Measurements from ENCODE around the gene CHRNB1.

Gene CHRNB1

DNA sequence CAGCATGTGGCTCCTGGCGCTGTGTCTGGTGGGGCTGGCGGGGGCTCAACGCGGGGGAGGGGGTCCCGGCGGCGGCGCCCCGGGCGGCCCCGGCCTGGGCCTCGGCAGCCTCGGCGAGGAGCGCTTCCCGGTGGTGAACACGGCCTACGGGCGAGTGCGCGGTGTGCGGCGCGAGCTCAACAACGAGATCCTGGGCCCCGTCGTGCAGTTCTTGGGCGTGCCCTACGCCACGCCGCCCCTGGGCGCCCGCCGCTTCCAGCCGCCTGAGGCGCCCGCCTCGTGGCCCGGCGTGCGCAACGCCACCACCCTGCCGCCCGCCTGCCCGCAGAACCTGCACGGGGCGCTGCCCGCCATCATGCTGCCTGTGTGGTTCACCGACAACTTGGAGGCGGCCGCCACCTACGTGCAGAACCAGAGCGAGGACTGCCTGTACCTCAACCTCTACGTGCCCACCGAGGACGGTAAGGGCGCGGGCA, 36.6 kb upstream of the CHRNB1 start:
- no peak for DNase-seq
- TF ChIP-seq POLR2A (IDR thresholded peaks at IDR 0.05; ENCODE audit: low read length): no peak
- no peak for TF ChIP-seq GATA1 (IDR thresholded peaks at IDR 0.05; ENCODE audit: low read depth, low read length)

DNA sequence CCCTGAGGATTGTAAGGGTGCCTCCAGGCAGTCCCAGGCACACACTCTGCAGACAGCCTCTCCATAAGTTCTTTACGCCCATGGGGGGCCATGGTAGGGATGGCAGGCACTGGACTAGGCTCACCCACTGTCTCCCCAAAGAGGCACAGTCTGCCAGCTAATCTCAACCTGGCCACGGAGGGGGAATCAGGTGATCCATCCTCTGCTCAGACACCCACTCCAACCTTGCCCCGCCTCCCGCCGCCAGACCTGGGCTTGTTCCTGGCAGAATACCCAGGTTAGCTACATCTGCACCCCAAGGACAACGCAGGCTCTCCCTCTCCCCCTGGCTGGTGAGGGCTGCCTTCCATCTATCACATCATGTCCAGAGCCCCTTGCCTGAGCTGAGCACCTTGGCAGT, 36.0 kb upstream of the CHRNB1 start:
- DNase-seq: no peak
- TF ChIP-seq GATA1 (IDR thresholded peaks at IDR 0.05; ENCODE audit: low read depth, low read length): no peak
- TF ChIP-seq POLR2A (IDR thresholded peaks at IDR 0.05; ENCODE audit: low read length): no peak

DNA sequence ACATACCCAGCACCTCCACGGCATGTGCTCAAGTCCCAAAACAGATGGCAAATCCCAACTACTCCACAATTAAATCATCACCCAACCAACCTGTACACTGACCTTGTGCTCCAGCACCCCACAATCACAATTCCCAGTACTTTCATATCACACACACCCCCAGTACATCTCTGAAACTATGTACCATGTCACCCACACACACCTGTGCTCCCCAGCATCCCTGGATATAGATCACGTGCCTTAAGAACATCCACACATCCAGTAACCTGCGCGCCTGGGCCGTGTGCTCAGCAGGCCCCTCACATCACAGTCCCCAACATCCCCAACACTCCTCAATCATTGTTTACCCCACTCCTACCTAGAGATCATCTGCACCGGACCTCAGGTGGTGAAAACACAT, 35.1 kb upstream of the CHRNB1 start:
- TF ChIP-seq GATA1 (IDR thresholded peaks at IDR 0.05; ENCODE audit: low read depth, low read length) (no peak), POLR2A (IDR thresholded peaks at IDR 0.05; ENCODE audit: low read length) (no peak)
- no peak for DNase-seq

DNA sequence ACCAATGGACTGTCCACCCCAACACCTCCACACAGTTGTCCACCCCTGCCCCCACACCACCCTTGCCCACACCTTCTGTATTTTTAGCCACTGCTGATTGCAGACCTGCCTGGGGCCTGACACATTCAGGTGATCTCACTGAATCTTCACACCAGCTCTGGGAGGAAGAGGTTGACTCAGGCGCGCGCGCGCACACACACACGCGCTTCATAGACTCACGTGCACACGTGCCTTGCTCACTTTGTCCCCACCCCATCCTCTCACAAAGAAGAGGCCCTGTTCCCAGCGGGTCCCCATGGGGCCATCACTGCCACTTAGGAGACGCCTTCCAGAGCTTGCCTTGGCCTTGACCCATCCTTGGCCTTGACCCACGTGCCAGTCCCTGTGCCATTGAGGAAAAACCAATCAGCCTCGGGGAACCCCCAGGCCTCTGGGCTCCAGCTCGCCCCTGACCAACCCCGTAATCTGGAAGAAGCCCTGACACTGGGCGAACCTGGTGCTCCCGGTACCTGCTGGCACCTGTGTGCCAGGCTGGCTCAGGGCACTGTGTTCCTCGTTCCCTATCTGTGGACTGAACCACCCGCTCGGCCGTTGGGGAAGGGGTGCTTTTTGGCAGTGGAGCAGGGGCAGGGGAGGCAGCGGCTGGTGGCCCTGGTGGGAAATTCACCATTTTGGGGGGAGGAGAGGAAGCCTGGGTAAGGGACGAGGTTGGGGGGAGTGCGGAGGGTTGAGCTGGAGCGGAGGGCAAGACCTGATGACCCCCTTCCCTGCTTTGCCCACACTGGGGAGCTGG, 34.0 kb upstream of the CHRNB1 start:
- DNase-seq: no peak
- no peak for TF ChIP-seq GATA1 (IDR thresholded peaks at IDR 0.05; ENCODE audit: low read depth, low read length)
- TF ChIP-seq POLR2A (IDR thresholded peaks at IDR 0.05; ENCODE audit: low read length): no peak

DNA sequence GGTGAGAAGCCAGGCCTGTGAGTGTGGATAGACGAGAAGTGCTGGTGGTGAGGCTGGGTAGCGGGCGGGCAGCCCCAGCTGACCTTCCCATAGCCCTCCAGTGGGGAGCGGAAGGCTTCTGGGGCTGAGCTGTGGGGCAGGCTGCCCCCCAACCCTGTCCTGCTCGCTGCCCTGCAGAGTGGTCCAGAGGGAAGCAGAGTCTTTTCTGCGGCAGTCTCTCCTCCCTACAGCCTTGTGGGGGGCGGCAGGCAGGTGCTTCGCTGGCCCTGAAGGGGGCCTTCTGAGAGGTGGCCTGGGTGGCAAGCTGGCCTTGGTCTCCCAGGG, 33.5 kb upstream of the CHRNB1 start:
- TF ChIP-seq POLR2A (IDR thresholded peaks at IDR 0.05; ENCODE audit: low read length) (no peak), GATA1 (IDR thresholded peaks at IDR 0.05; ENCODE audit: low read depth, low read length) (no peak)
- DNase-seq: no peak

DNA sequence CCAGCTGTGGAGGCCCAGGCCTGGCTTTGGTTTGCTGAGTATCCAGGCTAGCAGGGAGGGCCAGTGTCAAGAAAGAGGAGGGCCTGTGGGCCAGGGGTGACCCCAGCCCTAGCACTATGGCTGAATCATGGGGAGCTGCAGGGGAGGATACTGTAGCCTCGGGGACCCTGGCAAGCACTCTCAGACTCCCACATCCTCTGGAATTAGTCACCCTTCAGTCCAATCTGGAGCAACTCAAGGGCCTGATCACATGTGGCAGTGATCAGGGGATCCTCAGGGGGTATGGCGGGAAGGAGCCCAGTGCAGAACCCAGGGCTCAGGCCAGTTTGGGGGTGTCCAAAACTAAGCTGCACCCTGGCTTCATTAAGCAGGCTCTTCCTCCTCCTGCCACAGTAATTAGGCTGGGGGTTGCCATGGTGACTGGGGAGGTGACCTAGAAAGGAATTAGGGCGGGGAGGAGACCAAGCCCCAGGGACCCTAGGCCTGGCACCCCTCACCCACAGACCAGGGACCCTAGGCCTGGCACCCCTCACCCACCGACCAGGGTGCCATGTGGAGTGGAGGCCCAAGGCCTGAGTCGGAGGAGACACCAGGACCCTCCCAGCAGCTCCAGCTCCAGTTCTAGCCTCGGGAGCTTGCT, 31.4 kb upstream of the CHRNB1 start:
- DNase-seq: no peak
- TF ChIP-seq POLR2A (IDR thresholded peaks at IDR 0.05; ENCODE audit: low read length) (no peak), GATA1 (IDR thresholded peaks at IDR 0.05; ENCODE audit: low read depth, low read length) (no peak)

DNA sequence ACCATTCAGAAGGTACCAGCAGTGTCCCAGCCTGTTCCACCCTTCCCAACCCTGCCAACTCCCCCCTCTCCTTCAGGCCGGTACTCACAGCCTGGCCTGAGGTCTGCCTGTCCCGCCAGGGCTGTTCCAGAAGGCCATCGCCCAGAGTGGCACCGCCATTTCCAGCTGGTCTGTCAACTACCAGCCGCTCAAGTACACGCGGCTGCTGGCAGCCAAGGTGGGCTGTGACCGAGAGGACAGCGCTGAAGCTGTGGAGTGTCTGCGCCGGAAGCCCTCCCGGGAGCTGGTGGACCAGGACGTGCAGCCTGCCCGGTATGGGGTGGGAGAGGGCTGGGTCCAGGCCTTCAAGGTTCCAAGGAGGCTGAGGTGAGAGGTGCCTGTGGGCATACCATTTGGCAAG, 30.0 kb upstream of the CHRNB1 start:
- TF ChIP-seq POLR2A (IDR thresholded peaks at IDR 0.05; ENCODE audit: low read length): no peak
- no peak for DNase-seq

DNA sequence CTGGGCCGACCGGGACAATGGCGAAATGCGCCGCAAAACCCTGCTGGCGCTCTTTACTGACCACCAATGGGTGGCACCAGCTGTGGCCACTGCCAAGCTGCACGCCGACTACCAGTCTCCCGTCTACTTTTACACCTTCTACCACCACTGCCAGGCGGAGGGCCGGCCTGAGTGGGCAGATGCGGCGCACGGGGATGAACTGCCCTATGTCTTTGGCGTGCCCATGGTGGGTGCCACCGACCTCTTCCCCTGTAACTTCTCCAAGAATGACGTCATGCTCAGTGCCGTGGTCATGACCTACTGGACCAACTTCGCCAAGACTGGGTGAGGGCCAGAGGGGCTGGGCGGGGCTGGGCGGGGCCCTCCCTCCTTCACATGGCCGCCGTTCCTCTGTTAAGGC, 29.1 kb upstream of the CHRNB1 start:
- TF ChIP-seq POLR2A (IDR thresholded peaks at IDR 0.05; ENCODE audit: low read length) (no peak), GATA1 (IDR thresholded peaks at IDR 0.05; ENCODE audit: low read depth, low read length) (no peak)
- no peak for DNase-seq

DNA sequence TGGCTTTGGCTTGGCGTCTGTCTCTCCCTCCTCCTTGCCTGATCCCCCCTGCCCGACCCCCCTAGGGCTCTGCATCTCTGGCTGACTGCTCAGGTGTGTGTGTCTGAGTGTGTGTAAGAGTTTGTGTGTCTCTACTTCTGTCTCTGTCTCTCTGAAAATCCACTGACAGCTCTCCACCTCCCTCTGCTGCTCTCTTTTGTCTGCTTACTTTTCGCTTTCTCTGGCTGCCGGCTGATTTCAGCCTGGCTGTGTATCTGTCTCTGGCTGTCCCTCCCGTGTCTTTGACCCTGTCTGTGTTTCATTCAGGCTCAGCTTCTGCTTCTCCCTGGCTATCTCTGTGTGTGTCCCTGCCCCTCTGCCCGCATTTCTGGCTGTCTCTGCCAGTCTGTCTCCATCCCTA, 28.5 kb upstream of the CHRNB1 start:
- no peak for DNase-seq

DNA sequence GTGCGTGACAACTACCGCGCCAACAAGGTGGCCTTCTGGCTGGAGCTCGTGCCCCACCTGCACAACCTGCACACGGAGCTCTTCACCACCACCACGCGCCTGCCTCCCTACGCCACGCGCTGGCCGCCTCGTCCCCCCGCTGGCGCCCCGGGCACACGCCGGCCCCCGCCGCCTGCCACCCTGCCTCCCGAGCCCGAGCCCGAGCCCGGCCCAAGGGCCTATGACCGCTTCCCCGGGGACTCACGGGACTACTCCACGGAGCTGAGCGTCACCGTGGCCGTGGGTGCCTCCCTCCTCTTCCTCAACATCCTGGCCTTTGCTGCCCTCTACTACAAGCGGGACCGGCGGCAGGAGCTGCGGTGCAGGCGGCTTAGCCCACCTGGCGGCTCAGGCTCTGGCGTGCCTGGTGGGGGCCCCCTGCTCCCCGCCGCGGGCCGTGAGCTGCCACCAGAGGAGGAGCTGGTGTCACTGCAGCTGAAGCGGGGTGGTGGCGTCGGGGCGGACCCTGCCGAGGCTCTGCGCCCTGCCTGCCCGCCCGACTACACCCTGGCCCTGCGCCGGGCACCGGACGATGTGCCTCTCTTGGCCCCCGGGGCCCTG, 27.7 kb upstream of the CHRNB1 start:
- no peak for TF ChIP-seq POLR2A (IDR thresholded peaks at IDR 0.05; ENCODE audit: low read length)

More for the DNA sequence above, 28.5 kb upstream of the CHRNB1 start:
- TF ChIP-seq POLR2A (IDR thresholded peaks at IDR 0.05; ENCODE audit: low read length) (no peak), GATA1 (IDR thresholded peaks at IDR 0.05; ENCODE audit: low read depth, low read length) (no peak)

DNA sequence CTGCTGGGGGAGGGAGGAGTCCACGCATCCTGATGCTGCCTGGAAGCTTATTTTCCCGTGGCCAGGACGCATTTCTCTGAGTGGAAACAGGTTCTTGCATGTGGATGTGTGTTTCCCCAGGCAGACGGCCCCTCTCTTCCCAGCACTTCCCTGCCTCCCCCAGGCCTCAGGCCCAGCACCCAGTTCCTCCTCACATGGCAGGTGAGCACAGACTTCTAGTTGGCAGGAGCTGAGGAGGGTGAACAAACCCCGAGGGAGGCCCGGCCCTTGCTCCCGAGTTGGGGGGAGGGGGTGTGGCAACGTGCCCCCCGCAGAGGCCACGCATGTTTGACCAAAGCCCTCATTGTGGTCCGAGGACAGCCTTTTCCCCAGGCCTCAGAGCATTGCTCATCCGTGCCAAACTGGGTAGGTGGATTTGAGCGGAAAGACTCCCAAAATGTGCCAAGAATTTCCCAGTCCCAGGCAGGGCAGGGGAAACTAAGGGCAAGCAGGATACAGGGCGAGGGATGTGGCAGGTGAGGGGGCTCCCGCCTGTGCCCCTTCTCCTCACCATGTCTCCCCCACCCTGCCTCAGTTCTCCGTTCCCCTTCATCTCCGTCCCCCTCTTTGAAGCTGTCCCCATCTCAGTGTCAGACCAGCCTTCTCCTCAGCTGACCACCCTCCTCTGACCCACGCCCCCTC, 26.2 kb upstream of the CHRNB1 start:
- TF ChIP-seq POLR2A (IDR thresholded peaks at IDR 0.05; ENCODE audit: low read length): no peak
- no peak for TF ChIP-seq GATA1 (IDR thresholded peaks at IDR 0.05; ENCODE audit: low read depth, low read length)
- no peak for DNase-seq

More for the DNA sequence above, 27.7 kb upstream of the CHRNB1 start:
- DNase-seq: no peak

DNA sequence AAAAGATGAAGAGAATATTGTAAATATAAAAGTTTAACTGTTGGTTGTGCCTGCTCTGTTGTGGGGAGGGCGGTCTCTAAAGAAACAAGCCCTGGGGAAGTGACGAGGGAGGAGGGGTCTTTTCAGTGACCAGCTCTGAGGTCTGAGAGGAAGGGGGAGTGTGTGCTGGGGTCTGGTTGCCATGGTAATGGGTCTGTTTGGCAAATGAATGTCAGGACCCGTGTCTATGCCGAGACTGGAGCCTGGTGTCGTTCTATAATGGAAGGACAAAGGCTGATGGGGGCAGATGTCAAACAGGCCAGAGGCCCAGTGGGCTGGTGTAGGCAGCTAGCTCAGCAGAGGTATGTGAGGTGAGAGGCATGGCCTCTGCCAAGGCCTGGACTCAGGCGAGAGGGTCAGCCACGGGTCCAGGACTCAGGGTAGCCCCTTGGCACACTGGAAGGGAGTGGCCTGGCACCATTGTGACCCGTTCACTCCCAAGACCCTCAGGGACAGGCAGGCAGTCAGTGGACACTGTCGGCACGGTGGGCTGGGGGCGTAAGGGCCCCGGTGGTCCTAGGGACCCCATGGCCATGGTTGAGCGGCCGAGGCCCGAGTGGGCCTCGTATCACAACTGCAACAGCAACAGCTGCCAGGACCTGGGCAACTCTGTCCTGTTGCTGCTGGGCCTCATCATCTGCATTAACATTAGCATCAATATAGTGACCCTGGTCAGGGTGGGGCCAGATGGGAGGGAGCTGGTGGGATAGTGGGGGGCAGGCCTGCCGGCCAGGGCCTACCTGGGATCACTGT, 24.8 kb upstream of the CHRNB1 start, which contains the start of gene SPEM1:
SPEM1 (plus strand) TSS at position 506 of the 792 bp plus-strand sequence; CDS start at position 567, 61 bp downstream.
- DNase-seq: no peak
- TF ChIP-seq GATA1 (IDR thresholded peaks at IDR 0.05; ENCODE audit: low read depth, low read length) (no peak), POLR2A (IDR thresholded peaks at IDR 0.05; ENCODE audit: low read length) (no peak)

DNA sequence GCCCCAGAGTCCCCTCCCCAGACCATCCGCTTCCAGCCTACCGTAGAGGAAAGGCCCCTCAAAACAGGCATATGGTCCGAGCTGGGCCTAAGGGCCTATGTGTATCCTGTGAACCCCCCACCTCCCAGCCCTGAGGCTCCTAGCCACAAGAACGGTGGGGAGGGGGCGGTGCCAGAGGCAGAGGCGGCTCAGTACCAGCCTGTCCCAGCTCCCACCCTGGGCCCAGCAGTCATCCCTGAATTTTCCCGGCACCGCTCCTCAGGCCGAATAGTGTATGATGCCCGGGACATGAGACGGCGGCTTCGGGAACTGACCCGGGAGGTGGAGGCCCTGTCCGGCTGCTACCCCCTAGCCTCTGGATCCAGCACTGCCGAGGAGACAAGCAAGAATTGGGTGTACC, 23.7 kb upstream of the CHRNB1 start:
- no peak for DNase-seq

More for the DNA sequence above, 23.7 kb upstream of the CHRNB1 start:
- TF ChIP-seq GATA1 (IDR thresholded peaks at IDR 0.05; ENCODE audit: low read depth, low read length) (no peak), POLR2A (IDR thresholded peaks at IDR 0.05; ENCODE audit: low read length) (no peak)
